AG04450 (cell line): ENCODE results near the gene SPATA46. TPM values are rescaled to one million over a fixed set of nuclear protein-coding genes. Genes with fewer than 3 reads are reported as not detected.

Source experiments
- CTCF ChIA-PET: fragments of 300-600, 350-600 bp; formaldehyde crosslinking; extraction: SDS; loops from one replicate; lab custom pipeline; 2022; ENCODE audit warnings: antibody characterized with exemption, inconsistent platforms; lab: Charles Lee
- POLR2A ChIA-PET: fragments of 350-600 bp; formaldehyde crosslinking; extraction: SDS; loops from one replicate; lab custom pipeline; 2021; ENCODE audit warnings: antibody characterized with exemption, inconsistent platforms; lab: Yijun Ruan, JAX
- DNase-seq: peaks from one replicate; pipeline ENCODE4 v3.0.0-alpha.2; 2011; ENCODE audit warnings: low read depth, low spot score
- H3K27ac ChIP-seq: one replicate; pipeline ENCODE4 v1.5.1; 2012; ENCODE audit warnings: low read depth, low read length, control low read depth
- H3K27me3 ChIP-seq: one replicate; pipeline ENCODE4 v1.6.0; 2012; ENCODE audit warnings: low read length; ENCODE audit not compliant: control insufficient read depth, insufficient read depth
- H3K4me3 ChIP-seq: 2 replicates; pipeline ENCODE4 v1.5.1; 2011; ENCODE audit warnings: mild to moderate bottlenecking, low read depth, low read length, control low read depth
- H3K9me3 ChIP-seq: 2 replicates; pipeline ENCODE4 v1.5.1; 2012; ENCODE audit warnings: low read length; ENCODE audit not compliant: control insufficient read depth, insufficient read depth
- polyA plus RNA-seq: library from polyadenylated mRNA; depleted of rRNA; stranded (reverse); fragments of >200 nt; gene quantifications from 2 replicates; pipeline ENCODE4 v1.2.3, GENCODE V29; 2011
- TF ChIP-seq, protein P1 (sequence below): IDR thresholded peaks from 2 replicates; pipeline ENCODE4 v1.5.1; 2011; ENCODE audit warnings: low read depth, low read length, control low read depth, inconsistent platforms

The SPATA46 gene
- polyA plus RNA-seq, 1 experiment, result not detected

- POLR2A ChIA-PET, result no interaction called here
- TF ChIP-seq, protein P1, sequence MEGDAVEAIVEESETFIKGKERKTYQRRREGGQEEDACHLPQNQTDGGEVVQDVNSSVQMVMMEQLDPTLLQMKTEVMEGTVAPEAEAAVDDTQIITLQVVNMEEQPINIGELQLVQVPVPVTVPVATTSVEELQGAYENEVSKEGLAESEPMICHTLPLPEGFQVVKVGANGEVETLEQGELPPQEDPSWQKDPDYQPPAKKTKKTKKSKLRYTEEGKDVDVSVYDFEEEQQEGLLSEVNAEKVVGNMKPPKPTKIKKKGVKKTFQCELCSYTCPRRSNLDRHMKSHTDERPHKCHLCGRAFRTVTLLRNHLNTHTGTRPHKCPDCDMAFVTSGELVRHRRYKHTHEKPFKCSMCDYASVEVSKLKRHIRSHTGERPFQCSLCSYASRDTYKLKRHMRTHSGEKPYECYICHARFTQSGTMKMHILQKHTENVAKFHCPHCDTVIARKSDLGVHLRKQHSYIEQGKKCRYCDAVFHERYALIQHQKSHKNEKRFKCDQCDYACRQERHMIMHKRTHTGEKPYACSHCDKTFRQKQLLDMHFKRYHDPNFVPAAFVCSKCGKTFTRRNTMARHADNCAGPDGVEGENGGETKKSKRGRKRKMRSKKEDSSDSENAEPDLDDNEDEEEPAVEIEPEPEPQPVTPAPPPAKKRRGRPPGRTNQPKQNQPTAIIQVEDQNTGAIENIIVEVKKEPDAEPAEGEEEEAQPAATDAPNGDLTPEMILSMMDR, result no peak
- DNase-seq, result no peak
- Histone ChIP-seq H3K27me3 (peaks cover 11% of the 10 kb centered on the region), H3K9me3 (peaks cover 5% of the 10 kb centered on the region; the same call in 1 of the 2 replicates), H3K4me3 (no peak overlapping the region), H3K27ac (no peak overlapping the region)
- CTCF ChIA-PET, result no interaction called here
These were observed 9.6 kb downstream of the SPATA46 start for GRCh38 chr1:162367073-162367472.

GRCh38 chr1:162366671-162367070 is 10.0 kb downstream of the SPATA46 start:
- peaks cover 11% of the 10 kb centered on the region for H3K27me3 ChIP-seq
- H3K9me3 ChIP-seq, result peaks cover 5% of the 10 kb centered on the region; the same call in 1 of the 2 replicates
- no peak for DNase-seq
- ChIA-PET POLR2A (no interaction called here), CTCF (interaction anchor here (1.1 kb wide), 1 partner anchor 10 kb away, joined by 4 read pairs; no protein-coding TSS in a partner anchor)
- TF ChIP-seq, protein P1, result no peak
- H3K4me3 ChIP-seq, result no peak overlapping the region
- no peak overlapping the region for H3K27ac ChIP-seq

DNA sequence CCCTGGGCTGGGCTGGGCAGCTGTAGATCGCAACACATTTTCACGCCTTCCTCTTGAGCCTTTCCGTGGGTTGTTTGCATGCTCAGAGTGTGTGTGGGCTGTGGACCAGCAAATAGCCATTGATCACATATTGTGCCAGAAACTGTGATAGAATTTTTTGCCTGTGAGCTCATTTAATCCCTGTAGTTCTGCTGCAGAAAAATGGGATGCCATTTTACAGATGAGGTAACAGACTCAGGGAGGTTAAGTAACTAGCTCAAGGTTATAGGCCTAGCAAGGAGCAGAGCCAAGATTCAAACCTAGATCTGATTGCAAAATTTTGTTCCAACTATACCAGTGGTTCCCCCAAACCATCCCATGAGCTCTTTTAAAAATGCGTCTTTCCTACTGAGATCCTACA is 10.5 kb downstream of the SPATA46 start:
- no peak overlapping the region for H3K4me3 ChIP-seq
- CTCF ChIA-PET, result interaction anchor here (1.1 kb wide), 1 partner anchor 9 kb away, joined by 4 read pairs; no protein-coding TSS in a partner anchor
- DNase-seq, result no peak
- H3K27me3 ChIP-seq, result peaks cover 11% of the 10 kb centered on the region
- TF ChIP-seq, protein P1, result no peak
- POLR2A ChIA-PET, result no interaction called here
- no peak overlapping the region for H3K27ac ChIP-seq
- H3K9me3 ChIP-seq, result peaks cover 5% of the 10 kb centered on the region; the same call in 1 of the 2 replicates

- POLR2A ChIA-PET, result no interaction called here
- TF ChIP-seq, protein P1, result no peak
- CTCF ChIA-PET, result interaction anchor here (1.1 kb wide), 1 partner anchor 8 kb away, joined by 4 read pairs; no protein-coding TSS in a partner anchor
- Histone ChIP-seq H3K4me3 (no peak overlapping the region), H3K9me3 (peaks cover 5% of the 10 kb centered on the region; the same call in 1 of the 2 replicates), H3K27ac (no peak overlapping the region), H3K27me3 (peaks cover 11% of the 10 kb centered on the region)
- DNase-seq, result no peak
These were observed 11.2 kb downstream of the SPATA46 start for GRCh38 chr1:162365284-162366020.

DNA sequence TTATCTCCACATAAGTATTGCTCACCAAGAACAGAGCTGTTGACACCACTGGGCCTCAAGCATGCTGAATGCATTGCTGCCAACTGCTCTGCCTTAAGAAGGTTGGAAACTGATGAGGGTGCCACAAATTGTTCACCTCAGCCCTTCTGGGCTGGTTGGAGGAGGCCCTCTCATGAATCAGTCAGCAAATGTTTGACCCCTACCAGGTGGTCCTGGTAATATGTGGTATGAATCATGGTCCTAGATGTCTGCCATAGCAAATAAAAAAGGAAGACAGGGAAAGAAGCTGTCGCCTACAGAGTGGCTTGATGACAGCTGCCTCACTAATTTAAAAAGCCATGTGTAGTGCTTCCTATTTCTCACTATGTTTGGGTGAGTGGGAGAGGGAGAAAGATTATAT is 12.2 kb downstream of the SPATA46 start:
- H3K27ac ChIP-seq, result no peak overlapping the region
- ChIA-PET CTCF (no interaction called here), POLR2A (no interaction called here)
- peaks cover 5% of the 10 kb centered on the region; the same call in 1 of the 2 replicates for H3K9me3 ChIP-seq
- no peak for DNase-seq
- H3K4me3 ChIP-seq, result no peak overlapping the region
- TF ChIP-seq, protein P1, result no peak
- peaks cover 11% of the 10 kb centered on the region for H3K27me3 ChIP-seq
